COR-L47 (cell line): ENCODE results near the gene SH3RF3.
A peak's percentile ranks its signal among the peaks of the same experiment; 100 is the strongest.

Experiments used
- DNase-seq: peaks from one replicate; lab custom pipeline; 2025; lab: John Stamatoyannopoulos, UW

Gene SH3RF3

GRCh38 chr2:109202486-109202885, 73.5 kb downstream of the SH3RF3 start:
- no peak for DNase-seq

GRCh38 chr2:109203246-109204011, 74.4 kb downstream of the SH3RF3 start:
- DNase-seq, result no peak

GRCh38 chr2:109204412-109204811, 75.4 kb downstream of the SH3RF3 start:
- no peak for DNase-seq

DNA sequence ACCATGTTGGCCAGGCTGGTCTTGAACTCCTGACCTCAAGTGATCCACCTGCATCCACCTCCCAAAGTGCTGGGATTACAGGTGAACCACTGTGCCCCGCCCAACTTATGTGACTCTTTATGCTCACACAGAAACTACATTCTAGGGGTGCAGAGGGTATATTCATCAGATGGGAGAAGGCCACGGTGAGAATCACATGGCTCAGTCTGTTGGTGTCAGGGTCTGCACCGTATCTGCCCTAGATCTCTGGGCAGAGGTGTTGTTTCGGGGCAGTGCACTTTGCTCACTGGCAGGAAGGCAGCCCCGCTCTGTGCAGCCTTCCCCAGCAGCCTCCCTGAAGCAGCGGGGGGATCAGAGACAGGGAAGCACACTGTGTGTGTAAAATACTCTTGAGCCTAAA, 76.4 kb downstream of the SH3RF3 start:
- no peak for DNase-seq

GRCh38 chr2:109206569-109207146, 77.7 kb downstream of the SH3RF3 start:
- DNase-seq, result no peak

DNA sequence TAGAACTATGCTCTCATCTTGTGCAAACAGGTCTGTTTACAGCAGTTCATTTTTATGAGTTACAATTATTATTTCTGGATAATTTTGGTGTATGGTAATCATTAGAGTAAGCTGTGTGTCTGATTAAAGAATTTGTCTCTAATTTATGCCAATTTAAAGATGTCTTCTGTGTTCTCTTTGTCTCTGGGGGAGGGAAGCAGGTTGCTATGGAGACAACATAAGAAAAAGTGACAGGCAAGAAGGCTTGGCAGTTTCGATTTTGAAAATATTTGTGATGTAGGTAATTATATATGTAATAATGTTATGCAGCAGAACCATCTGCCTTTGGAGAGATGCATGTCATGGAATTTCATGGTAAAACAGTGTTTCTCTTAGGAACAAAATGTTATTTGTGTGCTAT, 78.2 kb downstream of the SH3RF3 start:
- DNase-seq, result no peak

GRCh38 chr2:109208071-109208950, 79.3 kb downstream of the SH3RF3 start:
- DNase-seq, result peak; percentile 27

GRCh38 chr2:109208951-109209335, 79.9 kb downstream of the SH3RF3 start:
- DNase-seq, result no peak

DNA sequence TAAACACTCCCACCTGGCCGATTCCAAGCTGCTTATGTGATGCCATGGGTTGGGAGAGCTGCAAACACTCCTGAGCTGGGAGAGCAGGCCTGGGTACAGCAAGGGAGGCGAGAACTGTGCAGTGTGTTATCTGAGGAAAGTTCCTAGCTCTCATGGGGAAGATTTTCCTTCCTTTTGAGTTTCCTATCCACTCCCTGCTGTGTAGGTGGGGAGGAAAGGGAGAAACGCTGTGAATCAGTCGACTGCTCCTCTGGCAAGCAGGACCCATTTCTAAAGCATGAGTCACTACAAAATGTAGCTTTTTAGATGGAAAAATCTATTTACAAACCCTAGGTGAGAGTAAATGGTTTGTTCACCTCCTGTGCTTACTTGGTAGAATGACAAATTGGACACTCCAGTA, 80.4 kb downstream of the SH3RF3 start:
- no peak for DNase-seq

DNA sequence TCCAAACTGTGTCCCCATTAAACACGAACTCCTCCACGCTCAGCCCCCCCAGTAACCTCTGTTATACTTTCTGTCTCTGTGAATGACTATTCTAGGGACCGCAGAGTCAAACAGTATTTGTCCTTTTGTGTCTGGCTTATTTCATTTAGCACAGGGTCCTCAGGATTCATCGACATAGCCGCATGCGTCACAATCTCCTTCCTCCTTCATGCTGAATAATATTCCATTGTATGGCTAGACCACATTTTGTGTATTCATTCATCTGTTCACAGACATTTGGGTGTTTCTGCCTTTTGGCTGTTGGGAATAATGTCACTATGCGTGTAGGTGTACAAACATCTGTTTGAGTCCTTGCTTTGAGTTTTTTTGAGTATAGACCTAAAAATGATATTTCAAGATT, 80.9 kb downstream of the SH3RF3 start:
- DNase-seq, result no peak

- DNase-seq, result no peak
These were observed 81.6 kb downstream of the SH3RF3 start for GRCh38 chr2:109210431-109211200.

GRCh38 chr2:109211315-109211714, 82.3 kb downstream of the SH3RF3 start:
- no peak for DNase-seq

- no peak for DNase-seq
These were observed 84.0 kb downstream of the SH3RF3 start for GRCh38 chr2:109212836-109213563.

- DNase-seq, result no peak
These were observed 84.8 kb downstream of the SH3RF3 start for GRCh38 chr2:109213646-109214433.

DNA sequence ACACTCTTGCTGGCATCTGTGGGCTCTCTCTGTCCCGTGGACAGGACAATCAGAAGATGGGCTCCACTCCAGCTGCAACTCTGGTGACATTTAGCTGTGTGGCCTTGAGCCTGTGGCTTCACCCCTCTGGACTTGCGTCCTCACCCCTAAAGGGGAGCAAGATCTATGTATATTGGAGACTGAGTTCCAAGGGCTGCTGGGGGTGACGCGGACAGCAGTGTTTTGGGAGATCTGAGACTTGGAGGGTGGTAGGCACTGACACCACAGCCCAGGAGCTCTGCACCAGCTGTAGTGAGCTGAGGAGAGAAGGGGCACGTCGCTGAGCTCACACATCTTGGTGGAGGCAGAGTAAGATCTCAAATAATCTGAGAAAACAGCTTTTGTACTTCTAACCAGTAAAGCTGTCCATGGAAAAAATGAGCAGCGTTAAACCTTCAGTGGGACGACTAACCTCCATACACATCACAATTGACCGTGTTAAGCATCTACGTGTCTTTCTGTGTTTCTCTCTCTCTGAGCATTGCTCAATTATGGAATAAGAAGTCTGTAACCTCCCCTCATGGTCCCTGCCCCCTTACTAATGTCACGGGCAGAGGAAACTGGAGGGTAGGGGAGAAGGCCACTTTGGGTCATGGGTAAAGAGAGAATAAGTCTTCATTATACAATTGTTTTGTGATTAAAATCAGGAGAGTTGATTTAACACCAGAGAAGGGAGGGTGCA, 85.8 kb downstream of the SH3RF3 start:
- no peak for DNase-seq

DNA sequence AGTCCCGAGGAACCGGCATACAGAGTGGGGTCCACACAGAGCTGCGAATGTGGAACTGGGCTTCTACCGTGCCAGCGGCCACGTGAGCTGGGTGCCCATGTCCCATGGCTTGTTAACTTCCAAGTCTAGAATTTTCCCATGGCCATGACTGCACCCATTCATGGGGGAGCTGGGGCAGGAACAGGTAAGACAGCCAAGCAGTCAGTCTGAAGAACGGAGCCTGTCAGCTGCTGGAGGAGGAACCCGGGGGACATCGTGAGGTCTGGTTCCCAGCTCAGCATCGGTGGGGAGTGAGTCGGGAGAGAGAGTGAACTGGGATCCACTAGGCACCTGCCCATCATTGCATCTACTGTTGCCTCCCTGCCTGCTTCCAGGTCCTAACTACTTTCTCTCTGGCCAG, 86.9 kb downstream of the SH3RF3 start:
- DNase-seq, result no peak

- DNase-seq, result no peak
These were observed 87.3 kb downstream of the SH3RF3 start for GRCh38 chr2:109216332-109216731.

DNA sequence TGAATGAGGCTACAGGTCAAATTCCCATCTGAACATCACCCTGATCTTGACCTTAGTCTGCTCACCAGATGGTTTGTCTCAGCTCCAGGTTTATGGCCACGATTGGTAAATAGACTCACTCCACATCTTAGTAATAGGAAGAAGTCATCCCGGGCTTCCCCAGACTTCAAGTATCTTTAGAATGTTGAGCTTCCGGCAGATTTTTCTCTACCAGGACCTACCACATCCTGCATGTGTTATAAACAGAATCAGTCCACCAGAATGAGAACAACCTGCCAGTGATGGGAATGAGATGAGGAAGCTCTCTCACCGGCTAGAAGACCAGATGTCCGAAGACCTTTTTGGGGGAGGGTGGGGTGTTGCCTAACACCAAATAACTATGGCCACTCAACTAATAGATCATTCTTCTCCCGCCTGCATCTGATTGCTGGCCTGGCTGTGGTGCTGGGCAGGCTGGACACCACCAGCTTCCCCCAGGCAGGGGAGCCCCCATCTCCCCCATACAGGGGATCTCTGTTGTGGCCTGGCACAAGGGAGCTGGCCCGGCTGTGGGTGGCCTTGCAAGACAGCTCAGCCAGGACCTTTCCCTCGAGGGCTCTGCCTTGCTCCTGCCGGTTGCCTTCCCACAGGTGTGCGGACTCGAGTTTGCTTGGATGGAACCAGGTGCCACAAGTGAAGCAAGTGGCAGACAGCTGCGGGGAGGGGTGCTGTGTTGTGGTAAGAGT, 88.5 kb downstream of the SH3RF3 start:
- DNase-seq, result no peak

DNA sequence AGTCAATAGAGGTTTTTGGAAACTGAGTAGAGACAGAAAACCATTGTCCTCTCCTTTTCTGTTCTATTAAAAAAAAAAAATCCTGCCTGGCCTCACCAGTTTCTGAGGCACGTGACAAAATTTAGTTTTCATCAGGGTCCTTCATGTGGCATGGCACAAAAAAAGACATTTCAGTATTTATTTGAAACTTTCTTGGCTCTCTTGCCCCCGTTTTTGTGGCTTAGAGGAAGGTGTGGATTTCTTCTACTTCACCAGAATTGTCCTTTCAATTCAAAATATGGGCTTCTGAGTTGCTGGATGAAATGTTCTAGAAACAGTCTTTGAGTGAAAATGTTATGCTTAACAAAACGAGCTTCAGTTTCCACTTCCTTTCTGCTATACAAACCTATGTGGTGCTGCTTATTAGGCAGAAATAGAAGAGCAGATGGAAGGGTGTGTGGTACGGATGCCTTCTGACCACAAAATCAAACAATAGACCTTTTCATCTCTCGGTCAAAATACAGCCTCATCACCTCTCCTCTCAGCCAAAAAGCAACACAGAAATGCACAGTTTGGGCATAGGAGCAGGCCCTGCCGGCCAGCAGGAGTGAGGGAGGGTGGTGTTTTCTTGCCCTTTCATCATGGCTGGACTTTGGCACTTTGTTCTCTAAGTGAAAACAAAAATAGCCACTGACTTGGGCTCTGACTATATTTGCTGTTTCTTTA, 89.2 kb downstream of the SH3RF3 start:
- DNase-seq, result no peak
